Left lung (tissue), 10 donors: ENCODE results near the gene ATAD3B. TPM values are rescaled to one million over a fixed set of nuclear protein-coding genes. Genes with fewer than 3 reads are reported as not detected.
"Not testable (repeated sequence)": the region's sequence is repeated elsewhere in the genome, so short reads cannot be mapped to it uniquely, and the experiment has no call there.

Experiments
- ATAC-seq: fragments of 200-7000 bp; cut with Tn5 transposase; one replicate; pipeline ENCODE4 v1.9.1; 2020; ENCODE audit warnings: moderate library complexity
- DNase-seq, 4 donors: peaks; one replicate each; pipeline ENCODE4 v3.0.0-alpha.2; 2013 to 2020
- H3K27ac ChIP-seq, 2 donors: fragments of 200-600 bp; sonication (generic) in 1 of 2; one replicate each; pipeline versions ENCODE4 v1.5.0 to v1.8.0; 2020 to 2021
- H3K27me3 ChIP-seq, 2 donors: fragments of 200-600 bp; sonication (generic) in 1 of 2; one replicate each; pipeline versions ENCODE4 v1.5.0 to v1.8.0; 2020 to 2021
- H3K36me3 ChIP-seq, 2 donors: fragments of 200-600 bp; sonication (generic) in 1 of 2; one replicate each; pipeline versions ENCODE4 v1.5.0 to v1.8.0; 2020 to 2021
- H3K4me1 ChIP-seq, 2 donors: fragments of 200-600 bp; one replicate each; pipeline ENCODE4 v1.8.0; 2021
- H3K4me3 ChIP-seq, 2 donors: fragments of 200-600 bp; sonication (generic) in 1 of 2; one replicate each; pipeline versions ENCODE4 v1.5.0 to v1.8.0; 2020 to 2021; ENCODE audit warnings: mild to moderate bottlenecking in 1 of 2
- H3K9me3 ChIP-seq, 2 donors: fragments of 200-600 bp; sonication (generic) in 1 of 2; one replicate each; pipeline versions ENCODE4 v1.5.0 to v1.8.0; 2020 to 2021
- CTCF ChIP-seq, 2 donors: fragments of 200-600 bp; sonication (generic) in 1 of 2; IDR thresholded peaks; one replicate each; pipeline versions ENCODE4 v1.5.0 to v1.8.0; 2021; ENCODE audit warnings: antibody characterized with exemption in 2 of 2
- intact Hi-C, 2 donors: fragments of 100-400 bp; cut with DNase I; formaldehyde crosslinking; loops; one replicate each; pipeline versions ENCODE4 v1.11.2 to v1.14.2; 2022
- polyA plus RNA-seq, 6 donors: library from polyadenylated mRNA; unstranded; fragments of 120-200 nt; gene quantifications; one replicate each; pipeline ENCODE4 v1.2.1, GENCODE V29; 2013; ENCODE audit not compliant: insufficient read length in 6 of 6
- total RNA-seq, 2 donors: library from RNA; stranded (reverse); fragmentation: NEBNext Ultra II Directional; extraction: Animal tissue kit (Norgen Biotek cat#: 25700); gene quantifications; one replicate each; pipeline ENCODE4 v1.2.1, GENCODE V29; 2021
- donor health status: DM: no; HTN: yes; CAD: no.
- donor health status: DM: no; HTN: no; CAD: no.

ATAD3B gene
- total and polyA plus RNA-seq, 8 donors = 14.5 to 30.7 (median 18.9) TPM

- peak in 2 of 4 donors; percentile 22 to 54 for DNase-seq
- H3K4me3 ChIP-seq = peak overlapping the region in 1 of 2 donors; percentile 13
- peak; percentile 68 for ATAC-seq
Observed at GRCh38 chr1:1505366-1505798, 33.8 kb downstream of the ATAD3B start.

GRCh38 chr1:1505801-1506200, 34.2 kb downstream of the ATAD3B start:
- intact Hi-C loops, DNase-seq, ATAC-seq, H3K9me3 ChIP-seq, H3K36me3 ChIP-seq, H3K4me3 ChIP-seq, H3K27me3 ChIP-seq: not testable (repeated sequence)
- H3K27ac ChIP-seq = peak overlapping the region; percentile 44 to 75
- H3K4me1 ChIP-seq = peaks cover 2 to 23% of the 10 kb centered on the region in 2 donors

More at GRCh38 chr1:1505366-1505798, 33.8 kb downstream of the ATAD3B start:
- H3K9me3 ChIP-seq, H3K27me3 ChIP-seq, H3K36me3 ChIP-seq, intact Hi-C loops: not testable (repeated sequence)
- TF ChIP-seq CTCF (IDR thresholded peaks at IDR 0.05) = peak in 1 of 2 donors; percentile 27
- peak overlapping the region; percentile 75 to 79 for H3K27ac ChIP-seq
- H3K4me1 ChIP-seq = peaks cover 0 to 19% of the 10 kb centered on the region in 2 donors

- intact Hi-C loops = no loop called here
- no peaks in the 10 kb centered on the region for H3K9me3 ChIP-seq
- H3K4me1 ChIP-seq = peaks cover 6 to 30% of the 10 kb centered on the region in 2 donors
- no peaks in the 10 kb centered on the region for H3K27me3 ChIP-seq
- no peak for ATAC-seq
- H3K36me3 ChIP-seq = no peaks in the 10 kb centered on the region
- H3K4me3 ChIP-seq = no peak overlapping the region
- TF ChIP-seq CTCF (IDR thresholded peaks at IDR 0.05) = no peak
- no peak overlapping the region for H3K27ac ChIP-seq
- no peak for DNase-seq
Observed at GRCh38 chr1:1507305-1507704, 35.7 kb downstream of the ATAD3B start.

- peak; percentile 8 for ATAC-seq
- peaks cover 6 to 38% of the 10 kb centered on the region in 2 donors for H3K4me1 ChIP-seq
- H3K27me3 ChIP-seq, intact Hi-C loops, H3K9me3 ChIP-seq, H3K27ac ChIP-seq, H3K4me3 ChIP-seq, DNase-seq, H3K36me3 ChIP-seq: not testable (repeated sequence)
Observed at GRCh38 chr1:1508775-1509464, 37.4 kb downstream of the ATAD3B start.

- intact Hi-C loops = not testable (repeated sequence)
Observed at GRCh38 chr1:1509465-1509850, 37.9 kb downstream of the ATAD3B start.

GRCh38 chr1:1510912-1511532, 39.5 kb downstream of the ATAD3B start:
- ATAC-seq (peak; percentile 20), DNase-seq (peak in 1 of 4 donors; percentile 16)
- Histone ChIP-seq H3K27me3 (no peaks in the 10 kb centered on the region), H3K9me3 (no peaks in the 10 kb centered on the region), H3K4me1 (peaks cover 6 to 28% of the 10 kb centered on the region in 2 donors), H3K4me3 (peak overlapping the region; percentile 84 to 87), H3K36me3 (peaks cover 0 to 7% of the 10 kb centered on the region in 2 donors), H3K27ac (peak overlapping the region; percentile 87 to 94)
- TF ChIP-seq CTCF (IDR thresholded peaks at IDR 0.05) = no peak
- intact Hi-C loops = no loop called here

More at GRCh38 chr1:1509465-1509850, 37.9 kb downstream of the ATAD3B start:
- H3K27me3 ChIP-seq, DNase-seq, H3K9me3 ChIP-seq, H3K36me3 ChIP-seq, ATAC-seq, H3K27ac ChIP-seq, H3K4me3 ChIP-seq: not testable (repeated sequence)
- H3K4me1 ChIP-seq = peaks cover 6 to 38% of the 10 kb centered on the region in 2 donors
